AG10803 (cell line): Measurements from ENCODE around the gene ADAMTS18.

Source experiments
- DNase-seq: peaks from one replicate; pipeline ENCODE4 v3.0.0; 2010; ENCODE audit warnings: low read depth
- H3K4me3 ChIP-seq: 2 replicates; pipeline ENCODE4 v1.5.1; 2011; ENCODE audit warnings: mild to moderate bottlenecking, low read length, control low read depth
- CTCF ChIP-seq: conservative IDR thresholded peaks from 2 replicates; pipeline ENCODE4 v1.5.1; 2011; ENCODE audit warnings: mild to moderate bottlenecking, low read length, control low read depth, inconsistent platforms

The ADAMTS18 gene

GRCh38 chr16:77435272-77435820 is 512 bp upstream of the ADAMTS18 start:
- no peak overlapping the region for H3K4me3 ChIP-seq
- no peak for TF ChIP-seq CTCF
- no peak for DNase-seq

GRCh38 chr16:77434022-77434529 is 758 bp downstream of the ADAMTS18 start:
- no peak overlapping the region for H3K4me3 ChIP-seq
- TF ChIP-seq CTCF: no peak
- DNase-seq: no peak

DNA sequence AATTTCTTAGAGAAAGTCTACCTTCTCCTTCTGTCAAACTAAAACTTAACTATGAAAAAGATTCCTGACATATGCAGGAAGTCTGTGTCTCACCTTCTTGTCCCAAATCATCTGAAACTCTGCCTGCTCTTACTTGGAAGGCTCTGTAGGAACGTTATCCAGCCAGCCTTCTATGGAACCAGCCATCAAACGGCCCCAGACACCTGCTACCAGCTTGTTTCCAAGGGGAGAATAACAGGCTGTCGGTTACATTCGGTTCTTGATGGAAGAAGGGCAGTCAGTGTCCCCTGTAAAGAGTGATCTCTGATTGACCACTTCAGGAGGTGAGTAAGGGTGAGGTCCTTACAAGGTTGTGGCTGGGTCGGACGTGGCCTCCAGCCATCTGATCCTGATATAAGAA is 1.7 kb downstream of the ADAMTS18 start:
- H3K4me3 ChIP-seq: no peak overlapping the region
- DNase-seq: no peak
- TF ChIP-seq CTCF: no peak

GRCh38 chr16:77432264-77432663 is 2.6 kb downstream of the ADAMTS18 start:
- TF ChIP-seq CTCF: no peak
- DNase-seq: no peak

GRCh38 chr16:77430787-77431585 is 3.8 kb downstream of the ADAMTS18 start:
- no peak for TF ChIP-seq CTCF
- H3K4me3 ChIP-seq: no peak overlapping the region
- DNase-seq: peak; percentile 1

More at GRCh38 chr16:77432264-77432663, 2.6 kb downstream of the ADAMTS18 start:
- H3K4me3 ChIP-seq: no peak overlapping the region

GRCh38 chr16:77430360-77430759 is 4.5 kb downstream of the ADAMTS18 start:
- no peak for DNase-seq
- TF ChIP-seq CTCF: no peak
- no peak overlapping the region for H3K4me3 ChIP-seq
